GM04503 (cell line): ENCODE measurements around the gene TIAM1.

Source experiments
- DNase-seq: peaks from one replicate; pipeline ENCODE4 v3.0.0-alpha.2; 2012; ENCODE audit warnings: low read depth

Gene TIAM1

GRCh38 chr21:31352836-31353235, 8.8 kb upstream of the TIAM1 start:
- no peak for DNase-seq

GRCh38 chr21:31351960-31352359, 7.9 kb upstream of the TIAM1 start:
- no peak for DNase-seq

- DNase-seq: no peak
These were observed 7.4 kb upstream of the TIAM1 start for GRCh38 chr21:31351438-31351837.

GRCh38 chr21:31349208-31349607, 5.1 kb upstream of the TIAM1 start:
- no peak for DNase-seq

GRCh38 chr21:31348188-31348587, 4.1 kb upstream of the TIAM1 start:
- DNase-seq: no peak

GRCh38 chr21:31347435-31348032, 3.5 kb upstream of the TIAM1 start:
- DNase-seq: no peak

- no peak for DNase-seq
These were observed 2.3 kb upstream of the TIAM1 start for GRCh38 chr21:31346256-31346821.

- no peak for DNase-seq
These were observed 1.1 kb upstream of the TIAM1 start for GRCh38 chr21:31345136-31345535.

GRCh38 chr21:31343030-31343510, 991 bp downstream of the TIAM1 start:
- DNase-seq: no peak

- DNase-seq: no peak
These were observed 1.7 kb downstream of the TIAM1 start for GRCh38 chr21:31342348-31342747.

- no peak for DNase-seq
These were observed 3.0 kb downstream of the TIAM1 start for GRCh38 chr21:31340942-31341487.

- no peak for DNase-seq
These were observed 3.5 kb downstream of the TIAM1 start for GRCh38 chr21:31340514-31340913.

GRCh38 chr21:31339721-31340120, 4.3 kb downstream of the TIAM1 start:
- no peak for DNase-seq

- no peak for DNase-seq
These were observed 5.1 kb downstream of the TIAM1 start for GRCh38 chr21:31338908-31339368.

- DNase-seq: no peak
These were observed 5.8 kb downstream of the TIAM1 start for GRCh38 chr21:31337996-31338907.

GRCh38 chr21:31337086-31337485, 7.0 kb downstream of the TIAM1 start:
- DNase-seq: no peak

- DNase-seq: no peak
These were observed 7.4 kb downstream of the TIAM1 start for GRCh38 chr21:31336739-31337040.

GRCh38 chr21:31335957-31336738, 7.9 kb downstream of the TIAM1 start:
- peak; percentile 27 for DNase-seq

- DNase-seq: no peak
These were observed 9.4 kb downstream of the TIAM1 start for GRCh38 chr21:31334648-31335121.

- no peak for DNase-seq
These were observed 11.5 kb downstream of the TIAM1 start for GRCh38 chr21:31332525-31332924.

- DNase-seq: no peak
These were observed 12.8 kb downstream of the TIAM1 start for GRCh38 chr21:31331231-31331630.

GRCh38 chr21:31330144-31330483, 13.9 kb downstream of the TIAM1 start:
- DNase-seq: no peak
